NCI-H526 treated with DMSO at 0.1 percent for 48 hours (cell line): ENCODE results near the gene ZNF732.
"Not testable (repeated sequence)": the region's sequence is repeated elsewhere in the genome, so short reads cannot be mapped to it uniquely, and the experiment has no call there.

ENCODE experiments used
- DNase-seq: peaks from one replicate; lab custom pipeline; 2025; lab: John Stamatoyannopoulos, UW

Gene ZNF732

DNA sequence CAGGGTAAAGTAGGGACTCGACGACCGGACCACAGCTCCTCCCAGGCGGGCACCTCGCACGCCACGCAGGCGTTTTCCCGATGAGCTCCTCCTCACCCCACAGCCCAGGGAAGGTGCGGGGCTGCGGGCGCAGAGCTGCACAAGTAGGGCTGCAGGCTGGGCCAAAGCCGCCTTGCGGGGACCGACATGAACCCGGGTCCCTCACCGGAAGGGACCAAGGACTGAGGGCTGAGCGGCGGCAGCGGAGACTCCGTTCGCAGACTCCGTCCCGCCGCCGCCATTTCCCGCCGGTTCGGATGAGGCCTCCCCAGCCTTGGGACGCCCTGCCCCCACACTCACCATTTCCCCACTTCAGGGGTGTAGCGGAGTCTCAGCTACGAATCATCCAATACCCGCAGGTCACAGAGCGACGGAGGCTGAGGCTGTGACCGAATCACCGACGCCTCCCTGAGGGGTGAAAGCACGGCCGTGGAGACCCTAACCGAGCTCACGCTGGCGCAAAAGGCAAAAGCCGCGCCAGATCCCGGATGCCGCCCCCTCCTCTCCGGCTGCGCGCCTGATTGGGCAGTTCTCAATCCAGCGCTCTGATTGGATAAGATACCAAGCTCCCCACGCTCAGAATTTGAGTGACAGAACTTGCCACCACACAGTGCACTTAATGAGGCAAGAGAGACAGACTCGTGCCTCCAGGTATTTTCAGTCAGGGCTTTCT is at the start of gene ZNF732:
ZNF732 (minus strand) TSS at position 506 of the 712 bp plus-strand sequence; CDS start at position 342, 164 bp downstream.
- no peak for DNase-seq

DNA sequence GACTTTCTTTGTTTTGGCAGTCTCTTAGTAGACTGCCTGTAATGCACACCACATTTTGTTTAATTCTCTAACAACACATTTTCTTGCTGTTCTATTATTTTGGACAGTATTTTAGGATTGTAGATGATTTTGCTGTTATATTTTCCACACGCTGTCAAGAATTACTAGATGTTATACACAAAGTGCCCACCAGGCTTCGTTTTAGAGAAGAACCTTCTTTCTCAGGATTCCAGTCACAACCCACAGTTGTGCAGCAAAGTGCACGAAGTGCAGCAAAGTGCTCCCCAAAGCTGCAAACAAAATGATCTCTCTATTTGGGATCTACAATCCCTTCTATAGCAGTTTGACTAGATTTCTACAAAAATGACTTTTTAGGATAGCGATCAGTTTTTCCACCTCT is 34.7 kb upstream of the ZNF732 start:
- DNase-seq: no peak

DNA sequence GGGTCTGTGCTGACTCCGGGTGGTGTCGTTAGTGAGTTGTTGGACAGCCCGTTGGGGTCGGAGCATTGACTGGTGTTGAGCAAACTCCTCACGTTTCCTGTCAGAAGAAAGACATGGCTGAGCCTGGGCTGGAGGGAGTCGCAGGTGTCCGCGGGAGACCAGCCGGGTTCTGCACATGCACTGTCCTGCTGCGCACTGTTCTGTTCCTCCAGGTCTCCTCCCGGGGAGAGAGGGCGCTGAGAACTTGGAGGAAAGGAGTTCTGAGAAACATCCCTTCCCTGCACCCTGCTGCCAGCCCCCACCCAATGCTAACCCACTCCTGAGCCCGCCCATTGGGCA is 33.5 kb upstream of the ZNF732 start:
- no peak for DNase-seq

DNA sequence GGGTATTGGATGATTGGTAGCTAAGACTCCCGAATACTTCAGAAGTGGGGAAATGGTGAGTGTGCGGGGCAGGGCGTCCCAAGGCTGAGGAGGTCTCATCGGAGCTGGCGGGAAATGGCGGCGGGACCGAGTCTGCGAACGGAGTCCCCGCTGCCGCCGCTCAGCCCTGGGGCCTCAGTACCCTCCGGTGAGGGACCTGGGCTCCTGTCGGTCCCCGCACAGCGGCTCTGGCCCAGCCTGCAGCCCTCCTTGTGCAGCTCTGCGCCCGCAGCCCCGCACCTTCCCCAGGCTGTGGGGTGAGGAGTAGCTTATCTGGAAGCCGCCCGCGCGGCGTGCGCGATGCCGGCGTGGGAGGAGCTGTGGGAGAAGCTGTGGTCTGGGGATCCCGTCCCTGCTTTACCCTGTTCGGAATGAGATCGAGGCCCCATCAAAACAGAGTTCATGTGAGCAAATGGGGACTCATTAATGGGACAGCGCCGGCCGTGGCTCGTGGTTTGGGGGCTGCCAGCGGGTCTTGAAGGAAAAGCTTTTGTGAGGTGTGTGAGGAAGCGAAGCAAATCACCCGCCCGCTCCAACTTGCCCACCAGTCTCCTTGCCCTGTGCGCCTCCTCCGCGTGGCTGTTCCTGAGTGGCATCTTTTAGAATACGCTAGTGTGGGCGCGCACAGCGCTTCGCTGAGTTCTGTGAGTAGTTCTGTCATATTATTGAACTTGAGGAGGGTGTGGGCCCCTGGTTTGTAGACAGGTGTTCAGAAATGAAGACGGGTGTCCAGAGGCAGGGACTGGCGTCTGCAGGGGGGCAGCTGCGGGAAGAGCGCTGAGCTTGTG is 32.9 kb upstream of the ZNF732 start:
- no peak for DNase-seq

DNA sequence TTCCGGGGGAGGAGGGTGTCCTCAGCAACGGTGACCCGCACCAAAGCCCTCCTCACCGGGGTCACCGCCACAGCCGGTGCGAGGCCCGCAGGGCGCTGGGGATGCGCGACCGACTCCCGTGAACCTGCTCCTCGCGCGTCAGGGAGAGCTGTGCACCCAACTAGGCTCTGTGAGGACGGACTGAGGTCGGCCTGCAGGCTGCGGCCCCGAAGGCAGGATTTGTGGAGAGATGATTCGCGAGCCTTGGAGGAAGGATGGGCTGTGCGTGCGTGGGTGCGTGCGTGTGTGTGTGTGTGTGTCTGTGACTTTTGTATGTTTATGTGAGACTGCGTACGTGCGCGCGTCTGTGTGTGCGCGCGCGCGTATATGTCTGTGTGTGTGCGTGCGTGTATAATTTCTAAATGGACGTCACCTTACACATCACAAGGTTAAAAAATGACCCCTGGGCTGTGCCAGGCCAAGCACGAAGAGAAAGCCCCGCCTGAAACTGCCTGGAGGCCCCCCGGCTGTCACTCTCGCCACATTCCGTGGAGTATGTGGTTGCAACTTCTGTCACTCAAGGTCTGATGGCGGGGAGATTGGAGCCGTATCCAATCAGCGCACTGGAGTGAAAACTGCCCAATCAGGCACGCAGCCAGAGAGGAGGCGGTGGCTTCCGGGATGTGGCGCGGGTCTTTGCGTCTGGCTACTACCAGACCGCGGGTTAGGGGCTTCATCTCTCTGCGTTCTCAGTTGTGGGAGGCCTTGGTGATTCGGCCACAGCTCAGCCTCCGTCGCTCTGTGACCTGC is 32.1 kb upstream of the ZNF732 start, which contains the start of gene ZNF141:
ZNF141 (plus strand) TSS at position 672 of the 789 bp plus-strand sequence. CDS start 170 bp downstream, outside the sequence.
- DNase-seq: peak; percentile 91

DNA sequence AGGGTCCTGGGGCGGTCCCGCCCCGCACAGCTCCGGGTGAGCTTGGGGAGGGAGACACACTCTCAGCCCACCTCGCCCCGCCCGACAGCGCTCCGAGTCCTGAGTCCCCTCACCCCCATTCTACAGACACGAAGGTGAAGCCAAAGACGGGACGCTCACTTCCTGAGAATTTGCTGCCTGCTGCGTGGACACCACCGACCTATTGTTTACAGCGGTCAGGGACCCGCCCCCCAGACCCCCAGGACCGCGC is 31.5 kb upstream of the ZNF732 start:
- no peak for DNase-seq

DNA sequence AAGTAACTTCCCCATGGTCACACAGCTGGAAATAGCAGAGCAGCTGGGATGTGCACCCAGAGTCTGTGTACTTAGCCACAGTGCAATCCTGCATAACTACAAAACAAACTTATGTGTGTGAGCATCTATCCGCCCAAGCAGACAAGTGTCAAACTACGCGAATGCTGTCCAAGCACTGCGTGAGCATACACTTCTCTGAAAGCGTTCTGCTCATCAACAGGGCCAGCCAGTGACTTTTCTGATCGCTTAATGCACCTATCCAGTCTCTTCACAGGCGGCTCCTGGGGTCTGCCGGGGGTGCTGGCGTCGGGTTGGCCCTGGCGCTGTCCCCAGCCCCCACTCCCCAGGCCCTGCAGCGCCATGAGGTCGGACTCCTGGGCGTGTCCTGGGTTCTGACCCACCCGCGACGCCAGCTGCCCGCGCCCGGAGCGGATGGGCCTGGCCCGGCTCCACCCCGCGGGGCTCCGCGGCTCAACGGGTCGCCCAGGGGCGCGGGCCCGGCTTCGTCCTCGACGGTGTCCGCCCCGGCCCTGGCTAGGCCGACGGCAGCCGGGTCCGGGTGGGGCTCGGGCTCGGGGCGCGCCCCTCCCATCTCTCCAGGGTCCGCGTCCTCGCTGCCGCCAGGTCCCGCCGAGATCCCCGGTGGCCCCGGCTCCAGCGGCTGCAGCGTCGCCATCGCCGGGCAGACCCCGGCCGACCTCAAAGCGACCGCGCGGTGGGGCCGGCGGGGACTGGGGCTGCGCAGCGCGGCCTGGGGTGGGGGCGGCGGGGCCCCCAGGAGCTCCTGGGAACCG is 31.0 kb upstream of the ZNF732 start:
- no peak for DNase-seq

DNA sequence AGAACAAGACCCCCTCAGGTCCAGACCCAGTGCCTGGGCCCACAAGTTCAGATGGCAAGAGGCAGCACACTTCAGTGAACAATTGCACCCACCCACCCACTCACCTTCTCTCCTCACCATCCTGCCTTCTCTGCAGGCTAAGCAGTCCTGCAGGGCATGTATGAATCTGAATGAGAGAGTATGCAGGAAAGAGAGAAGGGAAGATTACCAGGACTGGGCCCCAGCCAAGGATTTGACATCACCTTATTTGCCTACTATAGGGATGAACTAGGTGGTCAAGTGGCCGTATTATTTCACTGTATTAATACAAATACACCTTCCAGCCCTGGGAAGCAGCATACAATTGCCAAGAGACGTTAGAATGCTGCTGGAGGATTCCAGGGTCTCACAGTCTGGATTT is 30.2 kb upstream of the ZNF732 start:
- DNase-seq: no peak

DNA sequence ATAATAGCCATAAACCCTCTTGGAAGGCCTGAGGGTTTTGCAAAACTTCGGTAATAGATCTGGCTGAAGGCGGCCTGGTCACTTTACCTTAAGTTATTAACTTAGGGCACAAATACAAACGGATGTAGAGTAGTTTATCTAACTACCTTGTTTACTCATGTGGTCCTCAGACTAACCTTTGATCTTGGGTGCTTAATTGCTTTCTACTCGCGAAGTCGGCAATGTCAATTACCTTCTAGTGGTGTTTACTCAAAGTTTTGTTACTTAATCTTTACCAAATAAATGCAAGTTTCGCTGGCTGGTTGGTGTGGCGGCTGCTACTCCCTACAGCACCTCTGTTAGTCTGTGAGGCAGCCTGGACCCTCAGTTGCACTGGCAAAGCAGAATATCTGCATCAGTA is 23.5 kb upstream of the ZNF732 start:
- DNase-seq: no peak

DNA sequence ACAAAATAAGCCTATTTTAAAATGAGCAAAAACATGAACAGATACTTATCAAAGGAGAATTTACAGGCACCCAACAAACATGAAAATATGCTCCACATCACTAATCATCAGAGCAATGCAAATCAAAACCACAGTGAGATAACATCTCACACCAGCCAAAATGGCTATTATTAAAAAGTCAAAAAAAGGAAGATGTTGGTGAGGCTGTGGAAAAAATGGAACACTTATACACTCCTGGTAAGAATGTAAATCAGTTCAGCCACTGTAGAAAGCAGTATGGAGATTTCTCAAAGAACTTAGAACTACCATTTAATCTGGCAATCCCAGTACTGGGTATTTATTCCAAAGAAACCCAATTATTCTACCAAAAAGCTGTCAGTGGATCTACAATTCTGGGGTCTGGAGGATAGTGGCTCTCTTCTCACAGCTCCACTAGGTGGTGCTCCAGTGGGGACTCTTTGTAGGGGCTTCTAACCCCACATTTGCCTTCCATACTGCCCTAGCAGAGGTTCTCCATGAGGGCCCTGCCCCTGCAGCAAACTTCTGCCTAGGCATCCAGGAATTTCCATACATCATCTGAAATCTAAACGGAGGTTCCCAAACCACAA is 9.1 kb upstream of the ZNF732 start:
- DNase-seq: no peak

DNA sequence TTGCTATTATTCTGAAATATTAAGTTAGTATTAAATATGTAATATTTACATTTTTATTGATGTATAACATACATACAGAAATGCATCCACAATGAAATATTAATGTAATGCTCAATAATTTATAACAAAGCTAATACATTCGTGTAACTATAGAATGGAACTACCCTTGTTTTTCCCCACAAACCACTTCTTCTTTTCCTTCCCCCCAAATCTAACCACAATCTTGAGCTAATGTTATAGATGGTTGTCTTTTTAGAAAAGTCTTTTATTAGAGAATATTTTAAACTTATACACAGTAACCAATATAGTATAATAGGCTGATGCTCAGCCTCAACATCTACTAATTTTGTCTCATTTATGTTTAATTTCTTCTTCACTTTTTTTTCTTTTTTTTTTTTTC is 4.5 kb upstream of the ZNF732 start:
- no peak for DNase-seq

DNA sequence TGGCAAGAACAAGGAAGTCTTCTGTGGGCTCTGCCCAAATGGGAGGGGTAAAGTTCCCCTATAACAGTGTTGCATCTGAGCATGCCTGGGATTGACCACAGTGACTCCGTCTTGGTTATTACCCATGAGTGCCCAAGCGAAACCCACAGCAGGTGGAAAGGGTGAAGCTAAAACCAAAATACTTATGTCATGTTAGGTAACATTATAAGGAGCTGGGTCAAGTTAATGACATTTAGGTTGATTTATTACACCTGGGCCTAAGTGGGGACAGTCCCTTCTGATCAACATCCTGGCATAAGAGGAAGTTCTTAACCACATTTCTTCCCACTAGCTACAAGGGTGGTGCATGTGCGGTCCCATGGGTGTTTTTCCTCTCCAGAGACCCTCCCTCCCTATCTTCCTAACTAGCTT is 1.3 kb upstream of the ZNF732 start:
- DNase-seq: no peak

DNA sequence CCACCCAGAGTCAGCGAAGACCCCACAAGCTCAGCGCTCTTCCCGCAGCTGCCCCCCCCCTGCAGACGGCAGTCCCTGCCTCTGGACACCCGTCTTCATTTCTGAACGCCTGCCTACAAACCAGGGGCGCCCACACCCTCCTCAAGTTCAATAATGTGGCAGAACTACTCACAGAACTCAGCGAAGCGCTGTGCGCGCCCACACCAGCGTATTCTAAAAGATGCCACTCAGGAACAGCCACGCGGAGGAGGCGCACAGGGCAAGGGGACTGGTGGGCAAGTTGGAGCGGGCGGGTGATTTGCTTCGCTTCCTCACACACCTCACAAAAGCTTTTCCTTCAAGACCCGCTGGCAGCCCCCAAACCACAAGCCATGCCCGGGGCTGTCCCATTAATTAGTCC is 758 bp downstream of the ZNF732 start:
- DNase-seq: not testable (repeated sequence)

DNA sequence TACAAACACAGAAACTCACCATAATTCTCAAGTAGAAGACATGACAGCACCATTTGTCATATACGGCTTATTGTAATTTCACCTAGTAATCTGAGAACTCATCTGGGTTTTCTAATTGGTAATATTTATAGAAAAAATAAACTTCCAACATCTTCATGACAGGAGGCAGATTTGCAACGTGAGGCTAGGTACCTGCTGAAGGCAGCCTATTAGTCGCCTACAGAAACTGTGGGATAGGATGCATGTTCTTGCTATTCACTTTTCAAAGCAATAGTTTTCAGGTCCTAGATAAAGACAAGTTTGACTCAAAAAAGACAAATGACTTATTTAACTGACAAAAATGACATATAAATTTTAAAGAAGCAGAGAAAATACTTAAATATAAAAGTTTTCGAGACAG is 2.9 kb downstream of the ZNF732 start:
- no peak for DNase-seq

DNA sequence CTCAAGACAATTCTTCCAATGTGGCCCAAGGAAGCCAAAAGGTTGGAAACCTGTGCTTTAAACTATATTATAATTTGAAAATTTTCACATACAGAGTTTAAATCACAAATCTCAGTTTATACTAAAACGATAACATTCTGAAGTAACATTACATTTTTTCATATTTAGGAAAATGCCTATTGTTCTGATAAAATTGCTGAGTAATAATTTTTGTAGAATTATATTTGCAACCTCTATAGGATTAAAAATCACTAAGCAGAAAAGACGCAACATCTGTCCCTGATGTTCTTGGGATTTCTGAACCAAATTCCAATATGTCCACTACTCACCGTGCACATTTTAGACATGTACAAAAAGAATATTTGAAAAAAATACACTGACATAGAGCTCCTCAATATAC is 10.5 kb downstream of the ZNF732 start:
- DNase-seq: no peak

DNA sequence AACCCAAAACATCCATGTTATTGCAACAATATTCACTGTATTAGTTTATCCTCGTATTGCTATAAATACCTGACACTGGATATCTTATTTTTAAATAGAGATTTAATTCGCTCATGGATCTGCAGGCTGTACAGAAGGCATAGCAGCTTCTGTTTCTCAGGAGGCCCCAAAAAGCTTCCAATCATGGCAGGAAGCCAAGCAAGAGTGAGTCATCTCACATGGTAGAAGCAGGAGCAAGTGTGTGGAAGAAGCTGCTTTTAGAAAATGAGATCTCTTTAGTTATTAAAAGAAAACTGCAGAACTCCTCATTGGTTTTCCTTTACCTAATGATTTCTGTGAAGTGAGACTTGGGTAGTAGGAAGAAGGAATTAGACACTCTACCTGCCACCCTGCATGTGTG is 16.4 kb downstream of the ZNF732 start:
- DNase-seq: no peak

DNA sequence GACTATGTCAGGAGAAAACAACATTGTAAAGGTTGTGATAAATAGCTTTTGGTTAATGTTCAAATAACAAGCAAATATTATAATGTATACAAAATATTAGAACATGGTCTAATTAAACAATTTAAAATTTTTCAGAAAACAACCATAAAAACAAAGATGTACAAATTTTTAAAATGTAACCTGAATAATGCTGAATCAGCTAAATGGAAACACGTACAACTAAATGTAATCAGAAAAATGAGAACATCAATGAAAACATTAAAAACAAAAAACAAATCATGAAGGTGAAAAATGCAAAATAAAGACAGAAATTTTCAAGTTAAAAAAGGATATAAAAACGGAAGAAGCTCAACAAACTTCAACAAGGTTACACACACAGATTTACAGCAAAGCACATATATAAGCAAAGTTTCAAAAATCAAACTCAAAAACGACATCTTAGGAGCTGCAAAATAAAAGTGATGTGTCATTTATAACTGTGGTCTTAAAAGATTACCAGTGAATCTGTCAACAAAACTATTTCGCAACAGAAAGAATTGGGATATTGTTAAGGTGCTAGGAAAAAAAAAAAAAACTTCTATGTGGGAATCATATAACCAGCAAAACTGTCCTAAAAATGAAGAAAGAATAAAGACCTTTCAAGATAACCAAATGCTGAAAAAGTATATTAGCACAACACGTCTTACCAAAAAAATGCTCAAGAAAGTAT is 31.8 kb downstream of the ZNF732 start:
- DNase-seq: no peak

DNA sequence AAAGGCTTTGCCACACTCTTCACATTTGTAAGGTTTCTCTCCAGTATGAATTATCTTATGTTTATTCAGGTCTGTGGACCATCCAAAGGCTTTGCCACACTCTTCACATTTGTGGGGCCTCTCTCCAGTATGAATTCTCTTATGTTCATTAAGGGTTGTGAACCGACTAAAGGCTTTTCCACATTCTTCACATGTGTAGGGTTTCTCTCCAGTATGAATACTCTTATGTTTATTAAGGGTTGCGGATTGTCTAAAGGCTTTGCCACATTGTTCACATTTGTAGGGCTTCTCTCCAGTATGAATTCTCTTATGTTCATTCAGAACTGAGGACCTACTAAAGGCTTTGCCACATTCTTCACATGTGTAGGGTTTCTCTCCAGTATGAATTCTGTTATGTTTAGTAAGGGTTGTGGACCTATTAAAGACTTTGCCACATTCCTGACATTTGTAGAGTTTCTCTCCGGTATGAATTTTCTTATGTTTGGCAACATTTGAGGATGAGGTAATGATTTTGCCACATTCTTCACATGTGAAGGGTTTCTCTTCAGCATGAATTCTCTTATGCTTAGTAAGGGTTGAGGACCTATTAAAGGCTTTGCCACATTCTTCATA is 33.7 kb downstream of the ZNF732 start:
- no peak for DNase-seq

DNA sequence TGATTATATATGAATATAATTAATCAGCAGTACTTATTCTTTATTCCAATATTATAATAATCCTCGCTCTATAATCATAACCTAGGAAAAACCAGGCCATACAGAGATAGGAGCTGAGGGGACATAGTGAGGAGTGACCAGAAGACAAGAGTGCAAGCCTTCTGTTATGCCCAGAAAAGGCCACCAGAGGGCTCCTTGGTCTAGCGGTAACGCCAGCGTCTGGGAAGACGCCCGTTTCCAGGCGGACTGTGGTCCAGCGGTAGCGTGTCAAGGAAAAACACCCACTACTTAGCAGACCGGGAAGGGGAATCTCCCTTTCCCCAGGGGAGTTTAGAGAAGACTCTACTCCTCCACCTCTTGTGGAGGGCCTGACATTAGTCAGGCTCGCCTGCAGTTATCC is 46.0 kb downstream of the ZNF732 start:
- not testable (repeated sequence) for DNase-seq

DNA sequence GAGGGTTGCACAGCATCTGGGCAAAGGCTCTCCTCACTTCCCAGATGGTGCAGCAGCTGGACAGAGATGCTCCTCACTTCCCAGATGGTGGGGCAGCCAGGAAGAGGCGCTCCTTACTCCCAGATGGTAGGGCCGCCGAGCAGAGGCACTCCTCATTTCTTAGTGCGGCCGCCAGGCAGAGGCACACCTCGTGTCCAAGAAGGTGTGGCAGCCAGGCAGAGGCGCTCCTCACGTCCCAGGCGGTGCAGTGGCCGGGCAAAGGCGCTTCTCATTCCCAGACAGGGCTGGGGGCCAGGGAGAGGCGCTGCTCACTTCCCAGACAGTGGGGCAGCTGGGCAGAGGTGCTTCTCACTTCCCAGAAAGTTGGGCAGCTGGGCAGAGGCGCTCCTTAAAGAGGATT is 48.8 kb downstream of the ZNF732 start:
- no peak for DNase-seq
